ENCODE data around the gene SCG3. TPM values are rescaled to one million over a fixed set of nuclear protein-coding genes. Genes with fewer than 3 reads are reported as not detected.

SCG3 gene
- total and polyA plus RNA-seq, 10 donors, result 0.06 to 0.16 TPM; not detected in 8

- H3K4me1 ChIP-seq, result no peaks in the 10 kb centered on the region
- no peak for DNase-seq
- no peaks in the 10 kb centered on the region for H3K9me3 ChIP-seq
- 67 to 90% (median 87%) methylated on average over 5 of the region's 5 CpGs for WGBS, 5 donors
- intact Hi-C loops (cut with DNase I; ENCODE audit: low total_unique reads), result no loop called here
- H3K27ac ChIP-seq, result no peak overlapping the region
- TF ChIP-seq POLR2A (IDR thresholded peaks at IDR 0.05) (no peak), POLR2AphosphoS5 (IDR thresholded peaks at IDR 0.05) (no peak), CTCF (IDR thresholded peaks at IDR 0.05 in 8 of 11, conservative IDR thresholded peaks at IDR 0.05 in 3 of 11) (no peak)
- no peaks in the 10 kb centered on the region for H3K36me3 ChIP-seq
- H3K27me3 ChIP-seq (replicated peaks in 1 of 7), result no peaks in the 10 kb centered on the region
- no peak overlapping the region for H3K4me3 ChIP-seq
Observed at GRCh38 chr15:51706291-51706690, 25.0 kb downstream of the SCG3 start.

- Histone ChIP-seq H3K27ac (no peak overlapping the region), H3K9me3 (no peaks in the 10 kb centered on the region), H3K4me3 (no peak overlapping the region), H3K36me3 (no peaks in the 10 kb centered on the region), H3K27me3 (replicated peaks in 1 of 7) (no peaks in the 10 kb centered on the region), H3K4me1 (no peaks in the 10 kb centered on the region)
- intact Hi-C loops (cut with DNase I; ENCODE audit: low total_unique reads), result no loop called here
- WGBS, 5 donors, result 82 to 92% (median 90%) methylated on average over 2 of the region's 2 CpGs
- no peak for DNase-seq
- TF ChIP-seq CTCF (IDR thresholded peaks at IDR 0.05 in 8 of 11, conservative IDR thresholded peaks at IDR 0.05 in 3 of 11), result no peak
- no peak for TF ChIP-seq POLR2A (IDR thresholded peaks at IDR 0.05)
- no peak for TF ChIP-seq POLR2AphosphoS5 (IDR thresholded peaks at IDR 0.05)
Observed at GRCh38 chr15:51706926-51707608, 25.8 kb downstream of the SCG3 start.

GRCh38 chr15:51708013-51708412 is 26.7 kb downstream of the SCG3 start:
- TF ChIP-seq POLR2AphosphoS5 (IDR thresholded peaks at IDR 0.05) (no peak), CTCF (IDR thresholded peaks at IDR 0.05 in 8 of 11, conservative IDR thresholded peaks at IDR 0.05 in 3 of 11) (no peak), POLR2A (IDR thresholded peaks at IDR 0.05) (no peak)
- H3K4me3 ChIP-seq, result no peak overlapping the region
- no peaks in the 10 kb centered on the region for H3K27me3 ChIP-seq (replicated peaks in 1 of 7)
- DNase-seq, result no peak
- intact Hi-C loops (cut with DNase I; ENCODE audit: low total_unique reads), result no loop called here
- no peaks in the 10 kb centered on the region for H3K36me3 ChIP-seq
- 82 to 92% (median 88%) methylated on average over 5 of the region's 5 CpGs for WGBS, 5 donors
- no peaks in the 10 kb centered on the region for H3K4me1 ChIP-seq
- no peaks in the 10 kb centered on the region for H3K9me3 ChIP-seq
- no peak overlapping the region for H3K27ac ChIP-seq

- 88 to 91% (median 89%) methylated on average over 5 of the region's 5 CpGs for WGBS, 5 donors
- H3K27ac ChIP-seq, result no peak overlapping the region
- DNase-seq, result no peak
- no peak overlapping the region for H3K4me3 ChIP-seq
- no peaks in the 10 kb centered on the region for H3K4me1 ChIP-seq
- intact Hi-C loops (cut with DNase I; ENCODE audit: low total_unique reads), result no loop called here
- no peaks in the 10 kb centered on the region for H3K36me3 ChIP-seq
- no peaks in the 10 kb centered on the region for H3K27me3 ChIP-seq (replicated peaks in 1 of 7)
- TF ChIP-seq POLR2A (IDR thresholded peaks at IDR 0.05), result no peak
- no peak for TF ChIP-seq POLR2AphosphoS5 (IDR thresholded peaks at IDR 0.05)
- TF ChIP-seq CTCF (IDR thresholded peaks at IDR 0.05 in 8 of 11, conservative IDR thresholded peaks at IDR 0.05 in 3 of 11), result no peak
- no peaks in the 10 kb centered on the region for H3K9me3 ChIP-seq
Observed at GRCh38 chr15:51709031-51709430, 27.7 kb downstream of the SCG3 start.

Measured in spleen (tissue), 11 donors.